HAP-1 (cell line): ENCODE measurements around the gene MTOR.
"Not testable (repeated sequence)": the region's sequence is repeated elsewhere in the genome, so short reads cannot be mapped to it uniquely, and the experiment has no call there.

ENCODE experiments used
- DNase-seq, 2 experiments: peaks; one replicate each; pipeline ENCODE4 v3.0.0-alpha.2; 2016 to 2020; ENCODE audit warnings: low spot score in 2 of 2
- H3K27me3 ChIP-seq: fragments of 250-450 bp; sonication (Bioruptor Pico); 2 replicates; pipeline ENCODE4 v1.5.1; 2020; ENCODE audit warnings: low read depth, mild to moderate bottlenecking, moderate library complexity
- H3K36me3 ChIP-seq: fragments of 250-450 bp; sonication (Bioruptor Pico); replicated peaks from 2 replicates; pipeline ENCODE4 v1.5.1; 2020; ENCODE audit warnings: mild to moderate bottlenecking
- H3K4me1 ChIP-seq: fragments of 250-450 bp; sonication (Bioruptor Pico); 2 replicates; pipeline ENCODE4 v1.5.1; 2020; ENCODE audit warnings: mild to moderate bottlenecking
- H3K4me3 ChIP-seq: fragments of 250-450 bp; sonication (Bioruptor Pico); 2 replicates; pipeline ENCODE4 v1.5.1; 2020; ENCODE audit warnings: mild to moderate bottlenecking, moderate library complexity
- H3K9me3 ChIP-seq: fragments of 250-450 bp; sonication (Bioruptor Pico); 2 replicates; pipeline ENCODE4 v1.5.1; 2020; ENCODE audit warnings: mild to moderate bottlenecking, moderate library complexity
- in situ Hi-C: fragments of 300-500 bp; cut with MboI; formaldehyde crosslinking; loops from 3 replicates; pipeline ENCODE4 v1.14.3; 2020; ENCODE audit warnings: low sequenced_read_pairs, inconsistent platforms, mixed read lengths

MTOR gene

GRCh38 chr1:11194407-11195176, 67.8 kb downstream of the MTOR start:
- in situ Hi-C loops: no loop called here
- Histone ChIP-seq H3K4me3 (no peak overlapping the region), H3K27me3 (no peaks in the 10 kb centered on the region), H3K36me3 (peaks cover 66% of the 10 kb centered on the region), H3K4me1 (no peaks in the 10 kb centered on the region), H3K9me3 (no peaks in the 10 kb centered on the region)
- no peak for DNase-seq

GRCh38 chr1:11193376-11193775, 69.0 kb downstream of the MTOR start:
- Histone ChIP-seq H3K27me3 (no peaks in the 10 kb centered on the region), H3K4me1 (no peaks in the 10 kb centered on the region), H3K4me3 (no peak overlapping the region), H3K9me3 (no peaks in the 10 kb centered on the region), H3K36me3 (peaks cover 60% of the 10 kb centered on the region)
- in situ Hi-C loops: no loop called here
- DNase-seq: no peak

- Histone ChIP-seq H3K4me3 (no peak within 1 kb of the TSS), H3K4me1 (no peaks in the 10 kb centered on the region), H3K9me3 (no peaks in the 10 kb centered on the region), H3K36me3 (peaks cover 43% of the 10 kb centered on the region), H3K27me3 (no peaks in the 10 kb centered on the region)
- no peak for DNase-seq
- in situ Hi-C loops: no loop called here
These were observed 73.4 kb downstream of the MTOR start, which contains the start of gene ANGPTL7 for GRCh38 chr1:11188858-11189451. ANGPTL7 (plus strand) TSS chr1:11189355; CDS start chr1:11189580, 225 bp downstream.

GRCh38 chr1:11188381-11188780, 74.0 kb downstream of the MTOR start:
- no peaks in the 10 kb centered on the region for H3K9me3 ChIP-seq
- H3K27me3 ChIP-seq: no peaks in the 10 kb centered on the region
- H3K4me3 ChIP-seq: no peak overlapping the region
- in situ Hi-C loops: no loop called here
- no peak for DNase-seq
- no peaks in the 10 kb centered on the region for H3K4me1 ChIP-seq
- peaks cover 39% of the 10 kb centered on the region for H3K36me3 ChIP-seq

DNA sequence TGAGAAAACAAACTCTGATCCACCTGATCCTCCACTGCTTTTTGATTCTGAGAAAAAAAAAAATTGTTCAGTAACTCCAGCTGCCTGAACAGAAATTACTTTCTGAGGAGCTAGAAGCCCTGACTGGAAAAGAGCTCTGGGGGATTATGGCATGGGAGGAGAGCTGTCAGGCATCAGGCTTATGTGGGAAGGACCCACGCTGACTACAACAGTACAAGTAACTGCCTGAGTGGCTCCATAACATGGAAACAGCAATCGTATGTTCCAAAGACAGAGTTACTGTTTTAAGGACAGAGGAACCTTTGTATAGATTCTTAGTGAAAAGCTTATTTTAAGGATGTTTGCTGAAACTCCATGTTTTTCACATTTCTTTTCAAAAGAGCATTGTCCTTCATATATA, 74.4 kb downstream of the MTOR start:
- Histone ChIP-seq H3K4me1 (no peaks in the 10 kb centered on the region), H3K36me3 (peaks cover 39% of the 10 kb centered on the region), H3K9me3 (no peaks in the 10 kb centered on the region), H3K4me3 (no peak overlapping the region), H3K27me3 (no peaks in the 10 kb centered on the region)
- no peak for DNase-seq
- in situ Hi-C loops: no loop called here

DNA sequence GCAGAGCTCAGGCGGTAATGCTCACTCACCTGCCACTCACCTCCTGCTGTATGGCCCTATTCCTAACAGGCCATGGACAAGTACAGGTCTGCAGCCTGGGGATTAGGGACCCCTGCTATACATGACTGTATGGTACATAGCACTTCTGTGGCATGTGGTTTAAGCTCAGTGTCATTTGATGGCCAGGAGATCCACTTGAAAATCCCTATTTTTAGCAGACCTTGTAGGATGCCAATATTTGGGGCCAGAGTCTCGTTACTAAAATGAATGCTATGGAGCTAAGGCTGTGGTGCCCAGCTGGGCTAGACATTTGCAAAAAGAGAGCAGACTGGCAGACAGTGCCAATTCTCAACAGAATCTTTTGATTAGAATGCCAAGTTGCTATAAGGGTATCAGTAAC, 74.9 kb downstream of the MTOR start:
- DNase-seq: no peak
- peaks cover 39% of the 10 kb centered on the region for H3K36me3 ChIP-seq
- no peaks in the 10 kb centered on the region for H3K9me3 ChIP-seq
- no peak overlapping the region for H3K4me3 ChIP-seq
- in situ Hi-C loops: no loop called here
- H3K4me1 ChIP-seq: no peaks in the 10 kb centered on the region
- H3K27me3 ChIP-seq: no peaks in the 10 kb centered on the region

GRCh38 chr1:11187000-11187399, 75.4 kb downstream of the MTOR start:
- H3K9me3 ChIP-seq: no peaks in the 10 kb centered on the region
- H3K4me3 ChIP-seq: no peak overlapping the region
- in situ Hi-C loops: no loop called here
- DNase-seq: no peak
- H3K4me1 ChIP-seq: no peaks in the 10 kb centered on the region
- H3K36me3 ChIP-seq: peaks cover 35% of the 10 kb centered on the region
- no peaks in the 10 kb centered on the region for H3K27me3 ChIP-seq

DNA sequence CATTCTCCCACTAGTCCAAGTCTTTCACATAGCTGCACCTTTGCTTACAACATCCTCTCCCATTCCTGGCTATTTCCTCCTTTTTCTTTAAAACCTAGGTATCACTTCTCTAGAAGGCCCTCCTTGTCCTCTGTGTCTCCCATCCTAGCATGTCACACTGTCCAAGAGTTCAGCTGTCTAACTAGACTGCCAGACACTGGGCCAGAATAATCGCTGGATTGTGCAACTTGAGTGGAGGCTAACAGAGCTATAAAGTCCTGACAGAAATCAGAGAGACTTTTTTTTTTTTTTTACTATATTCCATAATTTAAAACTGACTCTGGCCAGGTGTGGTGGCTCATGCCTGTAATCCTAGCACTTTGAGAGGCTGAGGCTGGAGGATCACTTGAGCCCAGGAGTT, 77.4 kb downstream of the MTOR start:
- Histone ChIP-seq H3K4me1 (no peaks in the 10 kb centered on the region), H3K36me3 (peaks cover 24% of the 10 kb centered on the region), H3K9me3 (no peaks in the 10 kb centered on the region), H3K27me3 (no peaks in the 10 kb centered on the region), H3K4me3 (no peak overlapping the region)
- in situ Hi-C loops: no loop called here
- no peak for DNase-seq

DNA sequence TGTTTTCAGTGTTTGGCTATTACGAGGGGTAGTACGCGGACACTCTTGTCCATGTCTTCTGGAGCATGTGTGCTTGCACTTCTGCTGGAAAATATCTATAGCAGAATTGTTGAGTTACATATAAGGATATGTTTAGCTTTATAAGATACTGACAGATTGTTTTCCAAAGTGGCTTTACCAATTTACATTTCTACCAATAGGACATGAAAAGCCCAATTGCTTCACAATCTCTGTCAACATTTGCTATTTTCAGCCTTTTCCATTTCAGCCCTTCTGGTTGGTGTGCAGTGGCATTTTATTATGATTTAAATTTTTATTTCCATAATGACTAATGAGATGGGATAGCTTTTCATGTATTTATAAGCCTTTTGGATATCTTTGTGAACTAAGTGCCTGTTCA, 79.5 kb downstream of the MTOR start:
- in situ Hi-C loops: no loop called here
- H3K36me3 ChIP-seq: peaks cover 18% of the 10 kb centered on the region
- peaks cover 14% of the 10 kb centered on the region; the same call in 1 of the 2 replicates for H3K4me1 ChIP-seq
- no peak for DNase-seq
- H3K9me3 ChIP-seq: no peaks in the 10 kb centered on the region
- H3K27me3 ChIP-seq: no peaks in the 10 kb centered on the region
- no peak overlapping the region for H3K4me3 ChIP-seq

GRCh38 chr1:11180342-11180744, 82.0 kb downstream of the MTOR start:
- Histone ChIP-seq H3K4me1 (peaks cover 14% of the 10 kb centered on the region; the same call in 1 of the 2 replicates), H3K9me3 (no peaks in the 10 kb centered on the region), H3K36me3 (peaks cover 15% of the 10 kb centered on the region), H3K4me3 (no peak overlapping the region), H3K27me3 (no peaks in the 10 kb centered on the region)
- in situ Hi-C loops: no loop called here
- DNase-seq: no peak

DNA sequence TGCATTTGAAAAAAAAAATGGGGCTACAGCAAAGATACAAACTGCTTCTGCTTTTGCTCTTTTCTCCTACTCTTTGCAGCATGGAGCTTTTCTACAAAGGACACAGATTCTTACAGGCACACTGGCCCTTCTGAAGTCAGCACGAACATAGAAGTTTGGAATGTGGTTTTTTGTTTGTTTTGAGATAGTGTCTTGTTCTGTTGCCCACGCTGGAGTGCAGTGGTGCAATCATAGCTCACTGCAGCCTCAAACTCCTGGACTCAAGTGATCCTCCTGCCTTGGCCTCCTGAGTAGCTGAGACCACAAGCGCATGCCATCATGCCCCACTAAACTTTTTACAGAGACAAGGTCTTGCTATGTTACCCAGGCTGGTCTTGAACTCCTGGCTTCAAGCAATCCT, 82.6 kb downstream of the MTOR start:
- H3K9me3 ChIP-seq, in situ Hi-C loops, H3K27me3 ChIP-seq, H3K4me3 ChIP-seq, DNase-seq: not testable (repeated sequence)
- Histone ChIP-seq H3K36me3 (peaks cover 15% of the 10 kb centered on the region), H3K4me1 (peaks cover 14% of the 10 kb centered on the region; the same call in 1 of the 2 replicates)

GRCh38 chr1:11179125-11179524, 83.2 kb downstream of the MTOR start:
- peaks cover 14% of the 10 kb centered on the region; the same call in 1 of the 2 replicates for H3K4me1 ChIP-seq

GRCh38 chr1:11178021-11179015, 84.0 kb downstream of the MTOR start:
- Histone ChIP-seq H3K36me3 (peaks cover 10% of the 10 kb centered on the region), H3K4me3 (no peak overlapping the region), H3K4me1 (peaks cover 14% of the 10 kb centered on the region; the same call in 1 of the 2 replicates), H3K27me3 (no peaks in the 10 kb centered on the region), H3K9me3 (no peaks in the 10 kb centered on the region)
- DNase-seq: peak; percentile 62 to 80
- in situ Hi-C loops: no loop called here

More at GRCh38 chr1:11179125-11179524, 83.2 kb downstream of the MTOR start:
- in situ Hi-C loops: no loop called here
- H3K27me3 ChIP-seq: no peaks in the 10 kb centered on the region
- H3K36me3 ChIP-seq: peaks cover 10% of the 10 kb centered on the region
- no peaks in the 10 kb centered on the region for H3K9me3 ChIP-seq
- no peak for DNase-seq
- H3K4me3 ChIP-seq: no peak overlapping the region
